PC-9 (cell line): ENCODE measurements around the gene HNRNPF. TPM values are rescaled to one million over a fixed set of nuclear protein-coding genes. Genes with fewer than 3 reads are reported as not detected.
A peak's percentile ranks its signal among the peaks of the same experiment; 100 is the strongest.

Source experiments
- BruUV-seq: library from RNA; stranded (reverse); fragments of 400-500 nt; replicated peaks from 2 replicates; lab custom pipeline; 2021; lab: Mats Ljungman, UMichigan
- CTCF ChIA-PET: fragments of 300-600 bp; sonication (Branson Sonifier 250); formaldehyde crosslinking; loops from one replicate; lab custom pipeline; 2022; ENCODE audit warnings: antibody characterized with exemption; lab: Charles Lee
- POLR2A ChIA-PET: fragments of 300-600 bp; sonication (Branson Sonifier 250); formaldehyde crosslinking; loops from one replicate; lab custom pipeline; 2022; ENCODE audit warnings: antibody characterized with exemption; ENCODE audit not compliant: unreplicated experiment; lab: Charles Lee
- DNase-seq, 2 experiments: peaks; one replicate each; pipeline versions ENCODE4 v3.0.0 to v3.0.0-alpha.2; 2015 to 2022; ENCODE audit warnings: mixed read lengths in 1 of 2
- H2AFZ ChIP-seq: fragments of 200-600 bp; sonication (generic); 2 replicates; pipeline ENCODE4 v1.8.1; 2017; ENCODE audit warnings: antibody characterized with exemption
- H3F3A ChIP-seq: fragments of 200-600 bp; sonication (generic); 2 replicates; pipeline ENCODE4 v1.8.1; 2017; ENCODE audit warnings: antibody characterized with exemption, mild to moderate bottlenecking, low read depth; ENCODE audit not compliant: insufficient read depth
- H3K27ac ChIP-seq: fragments of 200-600 bp; sonication (generic); 2 replicates; pipeline ENCODE4 v1.6.1; 2016; ENCODE audit warnings: mixed run types
- H3K27me3 ChIP-seq: fragments of 200-600 bp; sonication (generic); 2 replicates; pipeline ENCODE4 v1.6.1; 2016; ENCODE audit warnings: low read depth, mixed run types; ENCODE audit not compliant: insufficient read depth
- H3K36me3 ChIP-seq: fragments of 200-600 bp; sonication (generic); 2 replicates; pipeline ENCODE4 v1.6.1; 2016; ENCODE audit warnings: low read depth, mixed run types
- H3K4me1 ChIP-seq: fragments of 200-600 bp; sonication (generic); replicated peaks from 2 replicates; pipeline ENCODE4 v1.6.1; 2016; ENCODE audit warnings: mixed run types; ENCODE audit not compliant: insufficient read depth
- H3K4me2 ChIP-seq: fragments of 200-600 bp; sonication (generic); 2 replicates; pipeline ENCODE4 v1.6.1; 2017; ENCODE audit warnings: mixed run types
- H3K4me3 ChIP-seq: fragments of 200-600 bp; sonication (generic); 2 replicates; pipeline ENCODE4 v1.6.1; 2016; ENCODE audit warnings: mixed run types
- H3K79me2 ChIP-seq: fragments of 200-600 bp; sonication (generic); 2 replicates; pipeline ENCODE4 v1.6.1; 2017; ENCODE audit warnings: low read depth, mixed run types
- H3K9me2 ChIP-seq: fragments of 200-600 bp; sonication (generic); 2 replicates; pipeline ENCODE4 v1.8.1; 2017; ENCODE audit warnings: mild to moderate bottlenecking; ENCODE audit not compliant: insufficient read depth
- H3K9me3 ChIP-seq: fragments of 200-600 bp; sonication (generic); 2 replicates; pipeline ENCODE4 v1.8.1; 2016; ENCODE audit warnings: low read depth; ENCODE audit not compliant: insufficient read depth
- H4K20me1 ChIP-seq: fragments of 200-600 bp; sonication (generic); 2 replicates; pipeline ENCODE4 v1.8.1; 2017; ENCODE audit not compliant: insufficient read depth
- EZH2 ChIP-seq: fragments of 200-600 bp; sonication (generic); IDR thresholded peaks from 2 replicates; pipeline ENCODE4 v1.8.0; 2017; ENCODE audit warnings: antibody characterized with exemption, low read depth
- intact Hi-C: fragments of 100-400 bp; cut with micrococcal nuclease; formaldehyde crosslinking; loops from one replicate; pipeline ENCODE4 v1.10.0; 2022; ENCODE audit not compliant: unreplicated experiment
- total RNA-seq: library from RNA; stranded (reverse); gene quantifications from 2 replicates; pipeline ENCODE4 v1.2.3, GENCODE V29; 2021
- TF ChIP-seq, protein P1 (sequence below): fragments of 200-600 bp; sonication (generic); conservative IDR thresholded peaks from 2 replicates; pipeline ENCODE4 v1.6.1; 2017; ENCODE audit warnings: mixed run types, antibody characterized with exemption, mild to moderate bottlenecking, moderate library complexity

HNRNPF gene
- total RNA-seq, 1 experiment from 2014 or later = 337 TPM

DNA sequence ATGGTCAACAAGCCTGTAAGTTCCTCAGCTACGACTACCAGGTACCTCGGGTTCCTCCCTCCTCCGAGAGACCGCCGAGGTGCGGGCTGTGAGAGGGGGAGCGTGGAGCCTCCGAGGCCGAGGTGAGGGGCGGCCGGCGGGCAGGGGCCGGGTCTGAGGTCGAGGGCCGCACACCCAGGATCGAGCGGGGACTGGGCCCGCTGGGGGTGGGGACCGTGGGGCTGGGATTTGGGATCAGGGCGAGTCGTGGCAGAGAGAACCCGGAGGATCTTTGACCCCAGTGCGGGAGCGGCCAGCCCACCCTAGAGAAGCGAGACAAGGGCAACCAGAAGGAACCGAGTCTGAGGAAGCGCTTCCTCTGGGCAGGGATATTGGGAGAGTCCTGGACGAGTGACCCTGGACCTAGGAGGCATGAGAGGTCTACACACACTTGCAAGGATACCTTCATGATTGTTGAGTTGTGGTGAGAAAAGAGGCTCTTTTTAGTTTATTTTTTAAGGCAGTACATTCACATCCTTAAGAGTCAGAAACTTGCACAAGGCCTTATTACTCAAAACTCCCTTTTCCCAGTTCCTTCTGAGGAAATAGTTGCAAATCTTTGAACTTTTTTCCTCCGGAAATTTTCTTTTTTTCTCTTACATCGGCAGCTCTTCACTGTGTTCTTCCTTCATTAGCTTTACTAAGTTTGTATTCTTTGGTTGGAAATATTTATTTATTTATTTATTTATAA is 28.3 kb upstream of the HNRNPF start:
- H2AFZ ChIP-seq = peak overlapping the region; percentile 97
- no TSS peak for BruUV-seq
- peak overlapping the region; percentile 91 for H3K4me2 ChIP-seq
- peak overlapping the region; percentile 88 for H3K27ac ChIP-seq
- H3K27me3 ChIP-seq = no peaks in the 10 kb centered on the region
- intact Hi-C loops = loop anchor here (2.0 to 5.0 kb wide), 2 partner anchors 41 to 85 kb away; no protein-coding TSS in a partner anchor
- H3K4me1 ChIP-seq = 0 out of 2 replicates have a peak, but pooled peaks cover 4% of the 10 kb centered on the region
- ChIA-PET POLR2A (interaction anchor here (0.6 to 0.9 kb wide), 3 partner anchors 16 to 714 kb away, joined by 4 to 7 read pairs (median 5); partner anchors contain the start of gene HNRNPF), CTCF (interaction anchor here (0.5 to 0.6 kb wide), 2 partner anchors 12 to 30 kb away, joined by 3 read pairs; no protein-coding TSS in a partner anchor)
- no peaks in the 10 kb centered on the region for H3K9me3 ChIP-seq
- no peaks in the 10 kb centered on the region for H3K9me2 ChIP-seq
- H3F3A ChIP-seq = peaks cover 14% of the 10 kb centered on the region; the same call in 1 of the 2 replicates
- TF ChIP-seq, protein P1, sequence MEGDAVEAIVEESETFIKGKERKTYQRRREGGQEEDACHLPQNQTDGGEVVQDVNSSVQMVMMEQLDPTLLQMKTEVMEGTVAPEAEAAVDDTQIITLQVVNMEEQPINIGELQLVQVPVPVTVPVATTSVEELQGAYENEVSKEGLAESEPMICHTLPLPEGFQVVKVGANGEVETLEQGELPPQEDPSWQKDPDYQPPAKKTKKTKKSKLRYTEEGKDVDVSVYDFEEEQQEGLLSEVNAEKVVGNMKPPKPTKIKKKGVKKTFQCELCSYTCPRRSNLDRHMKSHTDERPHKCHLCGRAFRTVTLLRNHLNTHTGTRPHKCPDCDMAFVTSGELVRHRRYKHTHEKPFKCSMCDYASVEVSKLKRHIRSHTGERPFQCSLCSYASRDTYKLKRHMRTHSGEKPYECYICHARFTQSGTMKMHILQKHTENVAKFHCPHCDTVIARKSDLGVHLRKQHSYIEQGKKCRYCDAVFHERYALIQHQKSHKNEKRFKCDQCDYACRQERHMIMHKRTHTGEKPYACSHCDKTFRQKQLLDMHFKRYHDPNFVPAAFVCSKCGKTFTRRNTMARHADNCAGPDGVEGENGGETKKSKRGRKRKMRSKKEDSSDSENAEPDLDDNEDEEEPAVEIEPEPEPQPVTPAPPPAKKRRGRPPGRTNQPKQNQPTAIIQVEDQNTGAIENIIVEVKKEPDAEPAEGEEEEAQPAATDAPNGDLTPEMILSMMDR = no peak
- no peak for TF ChIP-seq EZH2
- no peak for DNase-seq
- peaks cover 27% of the 10 kb centered on the region for H3K79me2 ChIP-seq
- H4K20me1 ChIP-seq = no peaks in the 10 kb centered on the region
- no peaks in the 10 kb centered on the region for H3K36me3 ChIP-seq
- peak overlapping the region; percentile 98 for H3K4me3 ChIP-seq

DNA sequence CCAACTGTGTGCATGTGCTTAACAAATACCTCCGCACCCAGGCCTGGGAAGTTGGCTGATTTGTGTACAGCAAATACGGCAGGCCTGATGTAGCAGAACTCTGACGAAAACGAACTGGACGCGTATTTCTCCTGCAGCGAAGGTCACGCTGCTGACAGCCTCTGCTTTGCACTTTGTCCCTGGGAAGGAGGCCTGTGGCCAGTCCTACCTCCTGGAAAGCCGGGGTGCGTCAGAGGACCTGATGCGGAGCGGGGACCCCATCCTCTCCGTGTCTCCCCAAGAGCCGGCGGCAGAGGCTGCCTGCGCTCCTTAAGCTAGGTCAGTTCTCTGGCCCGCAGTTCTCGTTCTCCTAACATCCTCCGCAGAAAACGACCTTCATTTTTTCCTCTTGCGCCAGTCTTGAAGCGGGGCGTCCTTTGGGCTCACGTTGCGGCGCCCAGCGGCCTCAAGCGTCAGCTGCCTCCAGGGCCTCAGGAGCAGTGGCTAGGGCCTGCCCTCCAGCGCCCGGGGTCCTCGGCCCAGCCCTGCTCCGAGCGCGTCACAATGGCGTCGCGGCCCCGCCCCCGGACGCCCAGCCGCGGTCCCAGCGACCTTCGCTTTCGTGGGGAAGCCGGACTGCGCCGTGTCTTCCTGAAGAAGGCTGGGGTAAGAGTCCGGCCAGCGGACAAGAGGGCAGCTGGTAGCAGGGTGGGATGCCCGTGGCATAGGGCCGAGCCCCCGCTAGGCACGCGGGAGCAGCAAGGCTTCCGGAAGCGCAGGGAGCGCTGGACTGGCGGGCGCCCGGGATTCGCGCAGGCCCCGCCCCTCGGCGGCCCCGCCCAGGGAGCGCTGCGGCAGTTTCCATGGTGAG is 27.5 kb upstream of the HNRNPF start, which contains the start of gene ZNF487:
Gene ZNF487 (plus strand): TSS at position 821 of the 850 bp plus-strand sequence. CDS start 38,703 bp downstream, outside the sequence.
- TSS peak; percentile 87 for BruUV-seq
- no peaks in the 10 kb centered on the region for H3K9me3 ChIP-seq
- peak; percentile 83 to 97 for DNase-seq
- H3K79me2 ChIP-seq = peaks cover 27% of the 10 kb centered on the region
- POLR2A ChIA-PET = interaction anchor here (0.5 to 0.9 kb wide), 3 partner anchors 16 to 42 kb away, joined by 3 to 7 read pairs (median 5); partner anchors contain the start of gene HNRNPF
- 0 out of 2 replicates have a peak, but pooled peaks cover 4% of the 10 kb centered on the region for H3K4me1 ChIP-seq
- H4K20me1 ChIP-seq = no peaks in the 10 kb centered on the region
- peak within 1 kb of the TSS; percentile 98 for H3K4me3 ChIP-seq
- intact Hi-C loops = loop anchor here (1.0 to 5.0 kb wide), 4 partner anchors 16 to 84 kb away; no protein-coding TSS in a partner anchor
- peaks cover 12% of the 10 kb centered on the region; the same call in 1 of the 2 replicates for H3F3A ChIP-seq
- H3K36me3 ChIP-seq = no peaks in the 10 kb centered on the region
- CTCF ChIA-PET = interaction anchor here (0.5 to 0.7 kb wide), 2 partner anchors 13 to 293 kb away, joined by 3 to 6 read pairs; no protein-coding TSS in a partner anchor
- H3K9me2 ChIP-seq = no peaks in the 10 kb centered on the region
- H2AFZ ChIP-seq = peak within 1 kb of the TSS; percentile 97
- peak within 1 kb of the TSS; percentile 91 for H3K4me2 ChIP-seq
- H3K27me3 ChIP-seq = no peaks in the 10 kb centered on the region
- peak within 1 kb of the TSS; percentile 88 for H3K27ac ChIP-seq
- TF ChIP-seq EZH2 = no peak
- TF ChIP-seq, protein P1 = no peak
